Kidney (tissue), 14 donors: ENCODE results near the gene GRIA2. TPM values are rescaled to one million over a fixed set of nuclear protein-coding genes. Genes with fewer than 3 reads are reported as not detected.
"Not testable (repeated sequence)": the region's sequence is repeated elsewhere in the genome, so short reads cannot be mapped to it uniquely, and the experiment has no call there.

Experiments used
- DNase-seq, 5 donors: peaks; one replicate each; pipeline ENCODE4 v3.0.0-alpha.2; 2013 to 2020
- FAIRE-seq: peaks from 2 replicates; lab custom pipeline; 2012; peaks lifted over from hg19 to GRCh38; lab: Jason Lieb, UNC
- H3K27ac ChIP-seq, 2 donors: one replicate each; pipeline ENCODE4 v1.7.0; 2013; ENCODE audit warnings: low read depth in 2 of 2, low read length in 2 of 2, inconsistent platforms in 1 of 2
- H3K27me3 ChIP-seq: one replicate; pipeline ENCODE4 v1.7.1; 2013; ENCODE audit warnings: low read length, inconsistent platforms; ENCODE audit not compliant: control insufficient read depth, insufficient read depth
- H3K36me3 ChIP-seq, 3 donors: one replicate each; pipeline versions ENCODE4 v1.7.0 to v1.7.1; 2013; ENCODE audit warnings: low read length in 3 of 3, control low read depth in 1 of 3, inconsistent platforms in 1 of 3; ENCODE audit not compliant: insufficient read depth in 3 of 3, control insufficient read depth in 2 of 3
- H3K4me1 ChIP-seq, 3 donors: one replicate each; pipeline versions ENCODE4 v1.7.0 to v1.7.1; 2013; ENCODE audit warnings: low read length in 3 of 3, inconsistent platforms in 1 of 3, low read depth in 1 of 3; ENCODE audit not compliant: control insufficient read depth in 2 of 3, insufficient read depth in 2 of 3
- H3K4me3 ChIP-seq, 3 donors: one replicate each; pipeline versions ENCODE4 v1.7.0 to v1.8.1; 2013; ENCODE audit warnings: low read length in 3 of 3, control low read depth in 1 of 3, inconsistent platforms in 1 of 3
- H3K9ac ChIP-seq, 3 donors: one replicate each; pipeline versions ENCODE4 v1.7.0 to v1.7.1; 2013; ENCODE audit warnings: low read length in 3 of 3, control low read depth in 1 of 3, inconsistent platforms in 1 of 3
- H3K9me3 ChIP-seq, 3 donors: one replicate each; pipeline versions ENCODE4 v1.7.0 to v1.7.1; 2013; ENCODE audit warnings: low read length in 3 of 3, control low read depth in 1 of 3, inconsistent platforms in 1 of 3; ENCODE audit not compliant: control insufficient read depth in 2 of 3, insufficient read depth in 1 of 3
- intact Hi-C: fragments of 100-400 bp; cut with DNase I; formaldehyde crosslinking; loops from one replicate; pipeline ENCODE4 v1.11.1; 2022
- polyA plus RNA-seq: library from polyadenylated mRNA; stranded (reverse); fragments of 350-450 nt; fragmentation: Illumina TruSeq; extraction: RNeasy Lipid Tissue Mini Kit (QIAGEN cat#74804); gene quantifications from one replicate; pipeline ENCODE4 v1.2.3, GENCODE V29; 2014; ENCODE audit warnings: low read depth, low replicate concordance; ENCODE audit not compliant: insufficient read depth
- total RNA-seq: library from RNA; stranded (reverse); fragmentation: NEBNext Ultra II Directional; extraction: Animal tissue kit (Norgen Biotek cat#: 25700); gene quantifications from one replicate; pipeline ENCODE4 v1.2.1, GENCODE V29; 2021
- TF ChIP-seq, protein P1 (sequence below): IDR thresholded peaks from 3 replicates; pipeline ENCODE4 v1.5.1; 2012; ENCODE audit warnings: mild to moderate bottlenecking, moderate library complexity, borderline replicate concordance; ENCODE audit not compliant: insufficient read depth; ENCODE audit errors: extremely low read depth
- donor health status: control.
- donor health status: control.
- donor health status: control.
- donor health status: control.
- donor health status: control.
- donor health status: DM: yes; HTN: yes; CAD: no.
- donor health status: Normal renal cell carcinoma (clear cell type).

The GRIA2 gene
- total and polyA plus RNA-seq, 2 donors from 2014 or later: 0.54 to 0.80 TPM

DNA sequence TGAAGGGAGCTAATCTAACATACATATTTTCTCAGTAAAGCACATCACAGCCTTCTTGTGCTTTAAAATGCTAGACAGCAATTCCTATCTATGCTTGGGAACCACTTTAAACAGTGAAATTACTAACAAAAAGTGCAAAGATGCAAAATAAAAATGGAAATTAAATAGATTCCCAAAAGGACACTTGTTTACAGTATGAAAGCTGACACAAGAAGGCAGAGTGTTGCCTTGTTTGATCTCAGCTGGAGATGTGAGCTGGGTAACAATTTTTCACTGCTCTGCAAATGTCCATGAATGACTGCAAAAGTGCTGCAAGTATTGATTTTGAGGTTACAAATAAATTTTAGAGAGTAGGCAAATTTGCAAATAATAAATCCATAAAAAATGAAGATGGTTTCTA is 22.3 kb downstream of the GRIA2 start:
- Histone ChIP-seq H3K4me3 (no peak overlapping the region), H3K36me3 (no peaks in the 10 kb centered on the region), H3K27ac (no peak overlapping the region), H3K9me3 (no peaks in the 10 kb centered on the region), H3K27me3 (no peaks in the 10 kb centered on the region), H3K4me1 (no peaks in the 10 kb centered on the region), H3K9ac (no peak overlapping the region)
- intact Hi-C loops: no loop called here
- no peak for FAIRE-seq
- DNase-seq: no peak
- TF ChIP-seq, protein P1, sequence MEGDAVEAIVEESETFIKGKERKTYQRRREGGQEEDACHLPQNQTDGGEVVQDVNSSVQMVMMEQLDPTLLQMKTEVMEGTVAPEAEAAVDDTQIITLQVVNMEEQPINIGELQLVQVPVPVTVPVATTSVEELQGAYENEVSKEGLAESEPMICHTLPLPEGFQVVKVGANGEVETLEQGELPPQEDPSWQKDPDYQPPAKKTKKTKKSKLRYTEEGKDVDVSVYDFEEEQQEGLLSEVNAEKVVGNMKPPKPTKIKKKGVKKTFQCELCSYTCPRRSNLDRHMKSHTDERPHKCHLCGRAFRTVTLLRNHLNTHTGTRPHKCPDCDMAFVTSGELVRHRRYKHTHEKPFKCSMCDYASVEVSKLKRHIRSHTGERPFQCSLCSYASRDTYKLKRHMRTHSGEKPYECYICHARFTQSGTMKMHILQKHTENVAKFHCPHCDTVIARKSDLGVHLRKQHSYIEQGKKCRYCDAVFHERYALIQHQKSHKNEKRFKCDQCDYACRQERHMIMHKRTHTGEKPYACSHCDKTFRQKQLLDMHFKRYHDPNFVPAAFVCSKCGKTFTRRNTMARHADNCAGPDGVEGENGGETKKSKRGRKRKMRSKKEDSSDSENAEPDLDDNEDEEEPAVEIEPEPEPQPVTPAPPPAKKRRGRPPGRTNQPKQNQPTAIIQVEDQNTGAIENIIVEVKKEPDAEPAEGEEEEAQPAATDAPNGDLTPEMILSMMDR: no peak

DNA sequence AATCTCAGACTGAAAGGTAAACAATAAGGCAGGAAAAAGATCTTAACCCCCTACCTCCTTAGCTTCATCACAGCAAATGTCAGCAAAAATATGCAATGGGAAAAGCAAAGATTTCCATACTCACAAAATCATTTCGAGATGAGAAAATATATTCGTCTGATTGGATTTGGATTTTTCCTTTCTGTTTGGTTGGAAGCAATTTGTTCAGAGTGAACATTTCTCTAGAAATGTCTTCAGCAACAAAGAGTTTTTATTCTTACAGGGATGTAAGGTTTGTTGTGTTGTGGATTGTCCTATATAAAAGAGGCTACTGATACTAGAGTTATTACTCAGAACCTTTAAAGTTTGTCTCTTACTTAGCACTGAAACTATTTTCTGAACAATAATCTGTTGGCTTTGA is 23.8 kb downstream of the GRIA2 start:
- Histone ChIP-seq H3K36me3 (no peaks in the 10 kb centered on the region), H3K4me3 (no peak overlapping the region), H3K27me3 (no peaks in the 10 kb centered on the region), H3K27ac (no peak overlapping the region), H3K9ac (no peak overlapping the region), H3K9me3 (no peaks in the 10 kb centered on the region), H3K4me1 (no peaks in the 10 kb centered on the region)
- DNase-seq (no peak), FAIRE-seq (no peak)
- TF ChIP-seq, protein P1: no peak
- intact Hi-C loops: no loop called here

DNA sequence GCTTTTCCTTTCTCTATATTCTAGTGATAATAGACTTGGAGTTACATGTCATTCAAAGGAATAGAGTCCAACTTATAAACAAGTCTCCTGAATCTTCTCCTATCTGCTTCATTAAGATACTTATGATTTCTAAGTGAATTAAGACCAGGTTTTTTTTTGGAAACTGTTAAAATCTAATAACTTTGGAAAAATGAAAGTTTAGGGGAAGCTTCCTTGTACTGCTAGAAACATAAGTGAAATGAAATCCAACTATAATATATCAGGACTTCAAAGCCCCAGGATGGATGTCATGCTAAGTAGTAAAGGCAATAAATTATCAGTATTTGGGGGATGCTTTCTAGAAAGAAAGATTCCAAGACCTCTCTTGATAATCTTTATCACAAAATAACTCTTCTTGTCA is 24.8 kb downstream of the GRIA2 start:
- TF ChIP-seq, protein P1: no peak
- FAIRE-seq (no peak), DNase-seq (no peak)
- Histone ChIP-seq H3K4me1 (no peaks in the 10 kb centered on the region), H3K4me3 (no peak overlapping the region), H3K27ac (no peak overlapping the region), H3K9ac (no peak overlapping the region), H3K27me3 (no peaks in the 10 kb centered on the region), H3K36me3 (no peaks in the 10 kb centered on the region), H3K9me3 (no peaks in the 10 kb centered on the region)
- intact Hi-C loops: no loop called here

DNA sequence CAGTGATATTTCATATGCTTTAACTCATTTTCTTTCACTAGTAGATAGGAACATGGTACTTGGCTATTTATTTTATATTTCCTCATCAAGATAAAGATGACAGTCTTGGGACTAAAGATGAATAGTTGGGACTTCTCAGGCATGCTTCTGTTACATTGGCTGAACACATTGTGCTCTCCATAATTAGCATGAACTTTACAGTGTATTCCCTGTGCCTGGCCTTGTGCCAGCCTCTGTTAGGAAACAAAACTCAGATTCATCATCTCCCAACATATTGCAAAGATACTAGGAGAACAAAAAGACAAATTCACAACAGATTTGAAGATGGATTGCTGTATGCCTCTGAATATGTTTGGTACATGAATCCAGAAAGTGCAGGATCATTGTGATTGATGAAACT is 26.4 kb downstream of the GRIA2 start:
- Histone ChIP-seq H3K27ac (no peak overlapping the region), H3K27me3 (no peaks in the 10 kb centered on the region), H3K4me1 (no peaks in the 10 kb centered on the region), H3K9ac (no peak overlapping the region), H3K4me3 (no peak overlapping the region), H3K36me3 (no peaks in the 10 kb centered on the region), H3K9me3 (no peaks in the 10 kb centered on the region)
- DNase-seq (no peak), FAIRE-seq (no peak)
- TF ChIP-seq, protein P1: no peak
- intact Hi-C loops: no loop called here

DNA sequence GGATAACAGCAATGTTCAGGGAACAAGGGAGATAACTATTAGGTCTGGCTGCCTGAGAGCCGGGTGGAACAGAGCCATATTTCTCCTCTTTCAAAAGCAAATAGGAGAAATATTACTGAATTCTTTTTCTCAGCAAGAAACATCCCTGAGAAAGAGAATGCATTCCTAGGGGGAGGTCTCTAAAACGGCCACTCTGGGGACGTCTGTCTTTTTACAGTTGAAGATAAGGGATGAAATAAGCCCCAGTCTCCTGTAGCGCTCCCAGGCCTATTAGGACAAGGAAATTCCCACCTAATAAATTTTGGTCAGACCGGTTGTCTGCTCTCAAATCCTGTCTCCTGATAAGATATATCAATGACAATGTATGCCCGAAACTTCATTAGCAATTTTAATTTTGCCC is 37.6 kb downstream of the GRIA2 start:
- H3K4me3 ChIP-seq, H3K9me3 ChIP-seq, DNase-seq, H3K36me3 ChIP-seq, intact Hi-C loops, H3K27ac ChIP-seq, H3K9ac ChIP-seq, FAIRE-seq, H3K4me1 ChIP-seq, H3K27me3 ChIP-seq: not testable (repeated sequence)
